ENCODE data around the gene SYNE1. TPM values are rescaled to one million over a fixed set of nuclear protein-coding genes. Genes with fewer than 3 reads are reported as not detected.
"Not testable (repeated sequence)": the region's sequence is repeated elsewhere in the genome, so short reads cannot be mapped to it uniquely, and the experiment has no call there.

SYNE1 gene
- total and polyA plus RNA-seq, 2 of the 8 experiments (the other 6 are each of a cell fraction or from before 2014, with no cell fraction given): 2.8 to 5.5 TPM

DNA sequence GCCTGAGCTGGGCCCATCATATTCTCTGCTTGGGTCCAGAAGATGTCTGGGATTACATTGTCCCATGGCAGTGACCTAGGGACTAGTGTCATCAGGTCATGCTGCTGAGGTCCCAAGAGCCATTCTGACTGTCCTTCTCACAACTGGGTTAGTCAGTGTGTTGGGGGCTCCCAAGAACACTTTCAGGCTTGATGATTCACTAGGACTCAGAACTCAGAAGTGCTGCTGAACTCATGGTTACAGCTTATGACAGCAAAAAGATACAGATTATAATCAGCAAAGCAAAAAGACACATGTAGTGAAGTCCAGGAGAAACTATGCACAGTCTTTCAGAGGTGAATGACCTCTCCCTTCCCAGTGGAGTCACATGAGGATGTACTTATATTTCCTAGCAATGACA, 107.8 kb downstream of the SYNE1 start (continued):
- TF ChIP-seq ZNF274 (IDR thresholded peaks at IDR 0.05; ENCODE audit: borderline replicate concordance, extremely low read depth, low read length): no peak
- TF ChIP-seq HDAC6 (IDR thresholded peaks at IDR 0.05; ENCODE audit: low read depth, low read length): no peak
- TF ChIP-seq SIX5 (IDR thresholded peaks at IDR 0.05; ENCODE audit: low read depth, low read length): no peak
- TF ChIP-seq SP4 (IDR thresholded peaks at IDR 0.05; ENCODE audit: low read length): no peak
- no peak for TF ChIP-seq SIRT6 (IDR thresholded peaks at IDR 0.05; ENCODE audit: low read length)
- no peak for TF ChIP-seq TBP (IDR thresholded peaks at IDR 0.05; ENCODE audit: low read depth, low read length)
- no peak for TF ChIP-seq POU5F1 (IDR thresholded peaks at IDR 0.05; ENCODE audit: low read depth, low read length)
- no peak for TF ChIP-seq CBX5 (IDR thresholded peaks at IDR 0.05; ENCODE audit: low read depth, low read length)

DNA sequence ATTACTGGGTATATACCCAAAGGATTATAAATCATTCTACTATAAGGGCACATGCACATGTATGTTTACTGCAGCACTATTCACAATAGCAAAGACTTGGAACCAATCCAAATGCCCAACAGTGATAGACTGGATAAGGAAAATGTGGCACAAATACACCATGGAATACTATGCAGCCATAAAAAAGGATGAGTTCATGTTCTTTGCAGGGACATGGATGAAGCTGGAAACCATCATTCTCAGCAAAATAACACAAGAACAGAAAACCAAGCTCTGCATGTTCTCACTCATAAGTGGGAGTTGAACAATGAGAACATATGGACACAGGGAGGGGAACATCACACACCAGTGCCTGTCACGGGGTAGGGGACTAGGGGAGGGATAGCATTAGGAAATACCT, 123.0 kb downstream of the SYNE1 start:
- H2BK120ac ChIP-seq (replicated peaks; ENCODE audit: low read depth, low read length); H3K23me2 ChIP-seq (ENCODE audit: low read depth, low read length); H3K4me1 ChIP-seq (replicated peaks in 1 of 4; ENCODE audit: control insufficient read depth in 3 of 4, insufficient read depth in 4 of 4, low read length in 3 of 4); H3K14ac ChIP-seq (ENCODE audit: insufficient read length); H2BK20ac ChIP-seq (ENCODE audit: low read length); CTCF ChIA-PET (ENCODE audit: partially characterized antibody); H3K79me1 ChIP-seq (ENCODE audit: low read depth, low read length); H3K27ac ChIP-seq (ENCODE audit: low read depth, low read length); DNase-seq (ENCODE audit: low read depth in 1 of 2, low spot score in 2 of 2); H3K36me3 ChIP-seq (ENCODE audit: control insufficient read depth in 2 of 4, insufficient read depth in 4 of 4, low read length in 3 of 4); H3K9me3 ChIP-seq (ENCODE audit: insufficient read depth in 2 of 2, low read depth in 1 of 2, low read length in 1 of 2); H4K91ac ChIP-seq (replicated peaks; ENCODE audit: insufficient read length, low read length); H2BK12ac ChIP-seq (ENCODE audit: low read depth, low read length); H3K27me3 ChIP-seq (replicated peaks in 1 of 4; ENCODE audit: control insufficient read depth in 3 of 4, extremely low read depth in 1 of 4, insufficient read depth in 3 of 4, low read length in 3 of 4); H3K9ac ChIP-seq (replicated peaks in 1 of 4; ENCODE audit: extremely low read depth in 1 of 4, low read depth in 3 of 4, low read length in 3 of 4); FAIRE-seq; H3K4me2 ChIP-seq (ENCODE audit: insufficient read depth in 1 of 2, low read depth in 2 of 2, low read length in 2 of 2); POLR2A ChIA-PET (ENCODE audit: partially characterized antibody); H4K20me1 ChIP-seq (replicated peaks in 1 of 2; ENCODE audit: control insufficient read depth in 1 of 2, insufficient read depth in 2 of 2, low read length in 2 of 2); H2AFZ ChIP-seq (ENCODE audit: low read length); H3K18ac ChIP-seq (ENCODE audit: extremely low read depth, low read length); H2AK5ac ChIP-seq (ENCODE audit: low read depth, low read length); H4K5ac ChIP-seq (ENCODE audit: insufficient read length, low read depth, low read length); H3K79me2 ChIP-seq (ENCODE audit: control insufficient read depth in 1 of 2, insufficient read depth in 2 of 2, low read length in 2 of 2); H2BK15ac ChIP-seq (ENCODE audit: low read length); H3K4ac ChIP-seq (replicated peaks; ENCODE audit: insufficient read length, low read depth, low read length); H3K4me3 ChIP-seq (ENCODE audit: extremely low read depth in 1 of 4, insufficient read depth in 2 of 4, low read depth in 3 of 4, low read length in 4 of 4); H2BK5ac ChIP-seq (ENCODE audit: low read depth, low read length); H3K56ac ChIP-seq (replicated peaks; ENCODE audit: insufficient read length, low read depth, low read length); H4K8ac ChIP-seq (ENCODE audit: extremely low read depth, insufficient read depth, low read length); H3K23ac ChIP-seq (ENCODE audit: insufficient read length): not testable (repeated sequence)
- WGBS, 2 experiments (ENCODE audit: extremely low coverage in 1 of 2, insufficient coverage in 1 of 2, insufficient read length in 1 of 2, insufficient replicate concordance in 2 of 2, low coverage in 1 of 2, low lambda C conversion rate in 2 of 2, missing lambda C conversion rate in 1 of 2): 100% methylated on average over 1 of the region's 1 CpG; no CpG with 5 or more reads in 1 of the 2 experiments

Data from H1 (cell line).